K562 (cell line): ENCODE data around the gene KAT7. TPM values are rescaled to one million over a fixed set of nuclear protein-coding genes. Genes with fewer than 3 reads are reported as not detected.

ENCODE experiments used
- ATF2 ChIP-seq: sonication (generic); formaldehyde crosslinking; IDR thresholded peaks from 2 replicates; pipeline ENCODE4 v1.8.1; 2022; ENCODE audit warnings: missing genetic modification reagents
- CBFA2T2 ChIP-seq: fragments of 450-650 bp; conservative IDR thresholded peaks from 2 replicates; pipeline ENCODE4 v1.6.1; 2017; ENCODE audit warnings: mild to moderate bottlenecking
- CBX1 ChIP-seq: sonication (generic); IDR thresholded peaks from 2 replicates; pipeline ENCODE4 v1.6.1; 2016; ENCODE audit warnings: antibody characterized with exemption, low read depth, mild to moderate bottlenecking
- DNMT1 ChIP-seq: fragments of 450-650 bp; IDR thresholded peaks from 2 replicates; pipeline ENCODE4 v1.6.1; 2016; ENCODE audit warnings: antibody characterized with exemption, mild to moderate bottlenecking
- GTF2A2 ChIP-seq: IDR thresholded peaks from 2 replicates; pipeline ENCODE4 v1.6.1; 2016; ENCODE audit warnings: mild to moderate bottlenecking, missing genetic modification characterization, missing compliant biosample characterization
- ILF3 ChIP-seq: fragments of 450-650 bp; IDR thresholded peaks from 2 replicates; pipeline ENCODE4 v1.6.1; 2018; ENCODE audit warnings: antibody characterized with exemption, mild to moderate bottlenecking, moderate library complexity, borderline replicate concordance
- IRF9 ChIP-seq: fragments of 450-650 bp; IDR thresholded peaks from 2 replicates; pipeline ENCODE4 v1.6.1; 2016; ENCODE audit warnings: missing biosample characterization, missing genetic modification characterization
- NCOA4 ChIP-seq: fragments of 450-650 bp; IDR thresholded peaks from 2 replicates; pipeline ENCODE4 v1.6.1; 2018; ENCODE audit warnings: mild to moderate bottlenecking; ENCODE audit not compliant: partially characterized antibody
- NFXL1 ChIP-seq: fragments of 450-650 bp; formaldehyde crosslinking; IDR thresholded peaks from 2 replicates; pipeline ENCODE4 v1.4.0; 2021; ENCODE audit warnings: mild to moderate bottlenecking
- NONO ChIP-seq, 2 experiments: fragments of 200-400 bp in 1 of 2; fragments of 450-650 bp in 1 of 2; formaldehyde crosslinking in 1 of 2; IDR thresholded peaks; 2 replicates each; pipeline ENCODE4 v1.6.1; 2017; ENCODE audit warnings: low read depth in 2 of 2, mild to moderate bottlenecking in 2 of 2, moderate library complexity in 2 of 2, low read length in 1 of 2
- PCBP1 ChIP-seq: fragments of 200-400 bp; formaldehyde crosslinking; IDR thresholded peaks from 2 replicates; pipeline ENCODE4 v1.6.1; 2018; ENCODE audit warnings: mild to moderate bottlenecking, low read depth, low read length; ENCODE audit not compliant: poor library complexity, severe bottlenecking
- POLR2AphosphoS2 ChIP-seq: IDR thresholded peaks from 2 replicates; pipeline ENCODE4 v1.6.1; 2012; ENCODE audit warnings: low read length, improper control_type of control experiment
- POLR2H ChIP-seq: IDR thresholded peaks from 2 replicates; pipeline ENCODE4 v1.6.1; 2016; ENCODE audit warnings: missing genetic modification characterization, low read depth, mild to moderate bottlenecking, control low read depth, missing compliant biosample characterization, moderate library complexity
- RREB1 ChIP-seq: fragments of 250-450 bp; sonication (Bioruptor Pico); IDR thresholded peaks from 2 replicates; pipeline ENCODE4 v1.4.0; 2020
- ZC3H4 ChIP-seq: sonication (generic); formaldehyde crosslinking; IDR thresholded peaks from 2 replicates; pipeline ENCODE4 v1.9.0; 2021; ENCODE audit warnings: missing genetic modification reagents, borderline replicate concordance
- ZNF764 ChIP-seq: fragments of 250-450 bp; sonication (Bioruptor Pico); IDR thresholded peaks from 2 replicates; pipeline ENCODE4 v1.4.0; 2020; ENCODE audit warnings: low read depth, mild to moderate bottlenecking, moderate library complexity
- polyA plus RNA-seq, 8 experiments: library from polyadenylated mRNA; depleted of rRNA in 4 of 8; stranded (reverse) in 5 of 8; unstranded in 3 of 8; fragments of >200 nt; fragmentation: Nextera tagmentation in 2 of 8; fragmentation: Illumina TruSeq in 1 of 8; extraction: Ambion mirVana in 2 of 8; extraction: Trizol in 1 of 8; gene quantifications; 2 replicates each; pipeline versions ENCODE4 v1.2.1 to v1.2.3, GENCODE V29; 2011 to 2014; ENCODE audit warnings: inconsistent platforms in 1 of 8, missing spikeins in 1 of 8
- total RNA-seq, 7 experiments: library from RNA; depleted of rRNA in 6 of 7; stranded (reverse); fragments of >200 nt in 6 of 7; fragmentation: Illumina TruSeq in 2 of 7; extraction: Trizol in 2 of 7; gene quantifications; 2 replicates each; pipeline versions ENCODE4 v1.2.1 to v1.2.3, GENCODE V29; 2011 to 2021; ENCODE audit warnings: low replicate concordance in 1 of 7
- TF ChIP-seq, protein P1 (sequence below): fragments of 450-650 bp; IDR thresholded peaks from 2 replicates; pipeline ENCODE4 v1.6.1; 2016; ENCODE audit warnings: antibody characterized with exemption

KAT7 gene
- total and polyA plus RNA-seq, 9 of the 15 experiments (the other 6 are each of a cell fraction or from before 2014, with no cell fraction given) = 10.8 to 57.3 (median 34.8) TPM

DNA sequence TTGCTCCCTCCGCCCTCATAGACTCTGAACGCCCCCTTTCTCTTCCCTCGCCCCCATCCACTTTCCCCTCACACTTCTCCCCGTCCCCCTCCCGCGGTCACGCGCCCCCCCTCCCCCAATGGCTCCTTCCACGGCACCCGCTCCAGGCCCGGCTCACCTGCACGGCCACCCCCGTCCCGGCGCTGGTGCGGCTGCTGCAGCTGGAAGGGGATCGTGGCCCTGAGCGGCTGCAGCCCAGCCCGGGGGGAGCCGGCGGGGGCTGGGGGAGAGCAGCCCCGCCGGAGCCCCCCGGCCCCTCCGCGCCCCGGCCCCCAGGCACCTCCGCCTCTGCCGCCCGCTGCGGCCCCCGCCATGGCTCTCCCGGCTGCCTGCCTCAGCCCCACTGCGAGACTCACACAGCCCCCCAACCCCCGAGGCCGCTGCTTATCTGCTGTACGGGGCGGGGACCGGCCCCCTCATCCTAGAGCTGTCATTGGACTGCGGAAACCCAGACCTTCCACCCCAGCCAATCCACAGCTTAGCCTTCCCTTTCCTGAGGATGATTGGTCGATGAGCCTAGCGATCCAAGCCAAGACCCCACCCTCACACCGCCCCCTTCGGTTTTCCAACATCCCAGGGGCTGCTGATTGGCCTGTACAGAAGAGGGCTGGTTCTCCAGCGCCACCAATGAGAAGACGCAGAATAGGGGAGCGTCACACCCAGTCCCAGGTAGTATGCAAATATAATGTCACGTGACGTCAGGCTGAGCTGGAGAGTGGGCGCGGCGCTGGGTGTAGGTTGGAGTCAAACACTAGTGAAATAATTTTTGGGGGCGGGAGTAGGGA is 24.5 kb upstream of the KAT7 start, which contains the start of gene FAM117A (continued):
- TF ChIP-seq PCBP1 (no peak), RREB1 (CRISPR knock-in tag) (no peak), NCOA4 (no peak), NFXL1 (no peak), NONO (IDR thresholded peaks at IDR 0.05; ENCODE audit: low read depth in 2 of 2, low read length in 1 of 2) (peak in 1 of 2 experiments; percentile 24; a peak in 1 of 4 replicates), IRF9 (tag) (no peak), ILF3 (no peak), DNMT1 (no peak), ZNF764 (CRISPR knock-in tag) (no peak), GTF2A2 (peak; percentile 10; the same call in 1 of the 2 replicates), POLR2AphosphoS2 (peak; percentile 71; the same call in 1 of the 2 replicates), CBX1 (peak; percentile 85; the same call in 1 of the 2 replicates), ATF2 (CRISPR knock-in tag) (no peak), POLR2H (tag) (peak; percentile 79), ZC3H4 (CRISPR knock-in tag) (no peak), CBFA2T2 (peak; percentile 97)
- TF ChIP-seq, protein P1, sequence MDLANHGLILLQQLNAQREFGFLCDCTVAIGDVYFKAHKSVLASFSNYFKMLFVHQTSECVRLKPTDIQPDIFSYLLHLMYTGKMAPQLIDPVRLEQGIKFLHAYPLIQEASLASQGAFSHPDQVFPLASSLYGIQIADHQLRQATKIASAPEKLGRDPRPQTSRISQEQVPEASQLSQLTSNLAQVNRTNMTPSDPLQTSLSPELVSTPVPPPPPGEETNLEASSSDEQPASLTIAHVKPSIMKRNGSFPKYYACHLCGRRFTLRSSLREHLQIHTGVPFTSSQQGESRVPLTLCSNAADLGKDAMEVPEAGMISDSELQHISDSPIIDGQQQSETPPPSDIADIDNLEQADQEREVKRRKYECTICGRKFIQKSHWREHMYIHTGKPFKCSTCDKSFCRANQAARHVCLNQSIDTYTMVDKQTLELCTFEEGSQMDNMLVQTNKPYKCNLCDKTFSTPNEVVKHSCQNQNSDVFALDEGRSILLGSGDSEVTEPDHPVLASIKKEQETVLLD = no peak
